ENCODE data around the gene SSR4.

Gene SSR4

DNA sequence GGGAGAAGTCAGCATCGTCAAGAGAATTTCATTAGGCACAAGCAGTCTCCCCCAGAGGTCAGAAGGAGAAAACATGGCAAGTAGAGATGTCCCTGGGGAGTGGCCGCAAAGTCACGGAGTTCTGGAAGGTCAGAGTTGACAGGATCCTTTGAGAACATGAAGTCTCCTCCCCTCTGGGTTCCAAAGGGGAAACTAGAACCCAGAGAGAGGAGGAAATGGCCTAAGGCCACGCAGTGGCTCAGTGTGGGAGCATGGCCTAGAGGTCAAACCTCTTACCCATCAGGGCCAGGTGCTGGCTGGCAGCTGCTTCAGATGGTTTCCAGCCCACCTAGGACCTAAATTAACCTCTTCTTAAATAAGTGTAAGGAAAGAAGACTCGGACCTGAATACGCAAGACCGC lies 1.2 kb upstream of the SSR4 start:
- TF ChIP-seq CTCF (IDR thresholded peaks at IDR 0.05; ENCODE audit: low read depth, low read length): no peak
- H3K4me3 ChIP-seq (replicated peaks in 1 of 2; ENCODE audit: low read depth in 2 of 2, low read length in 2 of 2): peak overlapping the region; percentile 71 to 81

DNA sequence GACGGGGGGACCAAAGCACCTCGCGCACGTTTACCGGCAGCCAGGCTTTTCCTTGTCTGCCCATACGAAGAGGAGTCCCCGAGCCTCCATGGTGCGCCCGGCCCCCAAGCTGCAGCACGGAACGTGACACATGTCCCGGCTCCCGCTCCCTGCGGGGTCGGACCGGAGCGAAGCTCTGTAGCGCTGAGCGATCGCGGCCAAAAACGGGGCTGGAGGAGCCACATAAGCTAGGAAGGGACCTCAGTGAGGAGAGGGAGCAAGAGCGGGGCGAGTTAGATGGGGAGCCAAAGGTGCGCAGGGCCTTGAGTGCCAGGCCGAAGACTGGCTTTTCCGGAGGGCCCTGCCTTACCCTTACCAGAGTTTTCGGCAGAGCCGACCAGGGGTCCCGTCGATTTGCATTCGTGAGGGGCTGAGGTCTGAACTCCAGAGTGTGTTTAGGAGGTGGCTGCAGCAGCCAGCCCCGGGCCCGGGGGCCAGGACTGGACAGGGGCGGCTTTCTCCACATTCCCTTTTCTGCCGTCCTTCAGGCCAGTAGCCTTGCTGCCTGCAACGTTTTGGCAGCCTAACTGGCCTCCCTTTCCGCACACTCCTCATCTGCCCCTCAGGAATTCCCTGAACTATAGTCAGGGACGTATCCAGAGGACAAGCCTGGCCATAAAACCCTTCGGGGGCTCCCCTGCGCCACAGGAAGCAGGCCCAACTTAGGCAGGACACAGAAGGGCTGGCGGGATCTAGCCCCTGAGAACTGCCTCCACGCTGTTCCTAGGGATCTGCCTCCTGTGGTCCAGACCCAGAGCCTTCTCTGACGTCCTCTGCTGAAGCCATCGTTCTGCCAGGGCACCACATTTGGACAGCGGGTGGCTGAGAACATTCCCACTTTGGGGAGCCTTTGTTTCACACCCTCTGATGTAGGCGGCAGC lies 689 bp downstream of the SSR4 start:
- no peak for TF ChIP-seq CTCF (IDR thresholded peaks at IDR 0.05; ENCODE audit: low read depth, low read length)
- H3K4me3 ChIP-seq (replicated peaks in 1 of 2; ENCODE audit: low read depth in 2 of 2, low read length in 2 of 2): peak overlapping the region; percentile 72 to 78
- DNase-seq (ENCODE audit: low read depth in 2 of 2): peak; percentile 10 to 12

More for the DNA sequence above, 1.2 kb upstream of the SSR4 start:
- DNase-seq (ENCODE audit: low read depth in 2 of 2): peak; percentile 6 to 9

GRCh38 chrX:153797415-153798015 lies 3.0 kb downstream of the SSR4 start:
- H3K4me3 ChIP-seq (replicated peaks in 1 of 2; ENCODE audit: low read depth in 2 of 2, low read length in 2 of 2): no peak overlapping the region
- TF ChIP-seq CTCF (IDR thresholded peaks at IDR 0.05; ENCODE audit: low read depth, low read length): no peak
- DNase-seq (ENCODE audit: low read depth in 2 of 2): no peak

DNA sequence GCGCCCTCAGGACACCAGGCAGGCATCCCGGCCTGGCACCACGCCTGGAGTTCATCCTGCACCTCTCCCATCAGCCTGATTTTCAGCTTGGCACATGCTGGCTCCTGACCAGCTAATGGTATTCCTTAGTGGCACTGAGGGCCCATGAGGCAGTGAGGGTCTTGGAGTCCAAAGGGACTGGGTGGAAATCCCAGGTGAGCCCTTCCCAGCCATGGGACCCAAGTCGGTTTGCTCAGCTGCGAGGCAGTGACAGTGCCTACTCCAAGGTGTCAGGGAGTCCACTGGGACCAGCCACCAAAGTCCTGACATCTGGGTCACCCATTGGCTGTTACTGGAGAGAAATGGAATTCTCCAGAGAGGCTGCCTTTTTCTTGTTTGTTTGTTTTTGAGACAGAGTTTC lies 4.9 kb downstream of the SSR4 start:
- DNase-seq (ENCODE audit: low read depth in 2 of 2): no peak
- no peak for TF ChIP-seq CTCF (IDR thresholded peaks at IDR 0.05; ENCODE audit: low read depth, low read length)
- no peak overlapping the region for H3K4me3 ChIP-seq (replicated peaks in 1 of 2; ENCODE audit: low read depth in 2 of 2, low read length in 2 of 2)

DNA sequence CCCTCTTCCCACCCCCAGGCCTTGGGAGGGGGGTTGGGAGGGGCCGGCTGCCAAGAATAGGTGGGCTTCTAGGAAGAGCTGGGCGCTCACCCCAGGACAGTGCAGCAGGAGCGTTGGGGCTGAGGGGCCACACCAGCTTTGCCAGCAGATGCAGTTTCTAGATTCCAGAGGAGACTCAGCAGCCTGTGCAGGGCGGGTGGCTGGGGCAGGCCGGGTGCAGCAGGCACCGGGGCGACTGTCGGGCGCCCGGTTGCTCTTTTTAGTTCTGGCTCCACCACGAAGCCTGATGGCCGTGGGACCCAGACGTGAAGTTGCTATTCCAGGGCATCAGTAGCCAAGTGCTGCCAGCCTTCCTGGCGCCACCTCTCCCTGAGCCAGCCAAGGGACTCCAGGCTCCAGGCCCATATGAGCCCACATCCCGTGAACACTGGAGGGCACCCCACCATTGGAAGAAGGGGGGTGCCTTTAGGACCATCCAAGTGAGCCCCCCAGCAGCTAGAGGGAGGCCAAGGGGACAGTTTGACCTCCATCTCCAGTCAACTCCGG lies 5.8 kb downstream of the SSR4 start:
- TF ChIP-seq CTCF (IDR thresholded peaks at IDR 0.05; ENCODE audit: low read depth, low read length): no peak
- no peak overlapping the region for H3K4me3 ChIP-seq (replicated peaks in 1 of 2; ENCODE audit: low read depth in 2 of 2, low read length in 2 of 2)
- no peak for DNase-seq (ENCODE audit: low read depth in 2 of 2)

DNA sequence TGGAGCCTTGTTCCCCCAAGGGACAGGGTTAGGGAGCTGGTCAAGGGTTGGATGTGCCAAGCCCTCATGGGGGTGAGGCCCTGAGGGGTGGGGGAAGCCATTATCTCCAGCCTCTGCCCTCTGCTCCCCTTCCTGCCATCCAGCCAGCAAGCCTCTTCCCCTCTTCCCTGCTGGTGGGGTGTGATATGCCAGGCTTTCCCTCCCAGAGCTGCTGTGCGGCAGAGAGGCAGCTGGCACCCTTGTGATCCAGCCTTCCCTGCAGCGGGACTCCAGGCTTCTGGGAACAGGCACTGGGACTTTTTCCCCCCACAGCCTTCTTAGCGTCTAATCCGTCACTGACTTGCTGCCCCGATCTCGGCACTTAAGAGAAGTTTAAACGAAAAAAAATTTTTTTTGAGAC lies 6.3 kb downstream of the SSR4 start:
- no peak for DNase-seq (ENCODE audit: low read depth in 2 of 2)
- no peak overlapping the region for H3K4me3 ChIP-seq (replicated peaks in 1 of 2; ENCODE audit: low read depth in 2 of 2, low read length in 2 of 2)
- TF ChIP-seq CTCF (IDR thresholded peaks at IDR 0.05; ENCODE audit: low read depth, low read length): no peak

All from cardiac fibroblast (primary cell).